HG02885 (cell line): ENCODE results near the gene MAP7D3.

Experiments used
- ATAC-seq: cut with Tn5 transposase; IDR thresholded peaks from one replicate; pipeline ENCODE4 v1.9.1; 2021; ENCODE audit warnings: mild to moderate bottlenecking; ENCODE audit not compliant: unreplicated experiment, poor library complexity

The MAP7D3 gene

DNA sequence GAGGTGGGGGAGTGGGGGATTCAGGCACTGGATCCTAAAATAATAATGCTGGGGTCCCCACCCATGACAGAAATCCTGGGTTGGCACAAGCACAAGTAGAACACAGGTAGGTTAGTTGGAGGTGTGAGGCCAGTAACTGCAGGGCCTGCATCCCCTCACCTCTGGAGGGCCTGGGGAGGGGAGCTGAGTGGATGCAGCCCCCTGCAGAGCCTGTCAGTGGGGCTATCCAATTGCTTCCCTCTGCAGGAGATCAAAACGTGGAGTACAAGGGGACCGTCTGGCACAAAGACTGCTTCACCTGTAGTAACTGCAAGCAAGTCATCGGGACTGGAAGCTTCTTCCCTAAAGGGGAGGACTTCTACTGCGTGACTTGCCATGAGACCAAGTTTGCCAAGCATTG is 43.7 kb downstream of the MAP7D3 start:
- ATAC-seq = no peak

GRCh38 chrX:136206916-136207315 is 44.3 kb downstream of the MAP7D3 start:
- no peak for ATAC-seq

- ATAC-seq = no peak
Measured at GRCh38 chrX:136205882-136206380, 45.3 kb downstream of the MAP7D3 start.

DNA sequence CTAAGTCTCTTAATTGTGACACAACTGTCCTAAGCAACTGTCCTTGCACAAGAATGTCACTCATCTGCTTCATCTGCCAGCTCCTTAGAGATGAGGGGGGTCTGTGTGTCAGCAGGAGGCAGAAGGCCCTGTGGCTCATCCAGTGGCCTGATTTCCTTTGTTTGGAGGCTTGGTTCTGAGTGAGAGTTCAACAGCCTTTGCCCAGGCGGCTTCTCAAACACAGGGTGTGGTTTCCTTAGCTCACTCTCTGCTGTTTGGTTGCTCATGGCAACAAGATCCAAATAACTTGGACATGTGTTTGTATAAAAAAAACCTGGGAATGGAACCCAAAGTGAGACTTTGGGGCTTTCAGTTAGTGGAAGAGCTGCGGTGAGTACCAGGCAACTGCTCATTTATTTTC is 46.6 kb downstream of the MAP7D3 start:
- ATAC-seq = no peak

DNA sequence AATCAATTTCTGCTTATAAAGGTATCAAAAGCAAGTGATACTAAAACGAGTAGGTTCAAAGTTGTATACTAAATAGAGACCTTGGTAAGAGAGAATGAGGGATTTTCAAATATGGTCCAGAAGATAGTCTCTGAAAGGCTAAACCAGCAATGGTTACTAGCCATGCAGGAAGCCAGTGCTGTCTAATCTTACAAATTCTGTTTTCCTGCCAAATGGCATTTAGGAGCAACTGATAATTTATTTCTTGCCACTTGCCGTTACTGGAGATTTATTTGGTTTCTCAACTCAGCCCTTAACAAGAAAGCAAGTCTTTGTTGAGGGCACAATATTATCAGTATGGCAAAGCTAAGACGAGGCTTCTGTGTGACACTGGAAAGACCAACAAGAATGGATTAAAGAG is 47.2 kb downstream of the MAP7D3 start:
- no peak for ATAC-seq

- no peak for ATAC-seq
Measured at GRCh38 chrX:136203438-136203837, 47.8 kb downstream of the MAP7D3 start.

GRCh38 chrX:136202889-136203288 is 48.3 kb downstream of the MAP7D3 start:
- no peak for ATAC-seq

- ATAC-seq = no peak
Measured at GRCh38 chrX:136201601-136202000, 49.6 kb downstream of the MAP7D3 start.

DNA sequence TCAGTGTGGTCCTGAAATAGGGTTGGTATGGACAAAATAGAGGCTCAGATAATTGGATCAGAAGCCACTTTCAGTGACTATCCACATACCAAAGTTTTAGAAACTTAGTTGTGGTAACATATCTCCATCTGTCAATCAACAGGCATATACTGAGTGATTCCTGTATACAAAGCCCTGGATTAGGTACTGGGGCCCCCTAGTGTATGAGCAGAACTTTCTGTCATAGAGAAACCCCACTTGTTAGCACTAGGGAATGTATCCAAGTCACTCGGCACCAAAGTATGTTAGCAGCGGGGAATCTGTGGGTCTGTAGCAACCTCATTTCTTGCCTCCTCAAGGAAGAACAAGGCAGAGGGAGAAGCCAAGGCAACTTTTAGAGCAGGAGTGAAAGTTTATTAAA is 50.7 kb downstream of the MAP7D3 start:
- peak; percentile 63 for ATAC-seq

DNA sequence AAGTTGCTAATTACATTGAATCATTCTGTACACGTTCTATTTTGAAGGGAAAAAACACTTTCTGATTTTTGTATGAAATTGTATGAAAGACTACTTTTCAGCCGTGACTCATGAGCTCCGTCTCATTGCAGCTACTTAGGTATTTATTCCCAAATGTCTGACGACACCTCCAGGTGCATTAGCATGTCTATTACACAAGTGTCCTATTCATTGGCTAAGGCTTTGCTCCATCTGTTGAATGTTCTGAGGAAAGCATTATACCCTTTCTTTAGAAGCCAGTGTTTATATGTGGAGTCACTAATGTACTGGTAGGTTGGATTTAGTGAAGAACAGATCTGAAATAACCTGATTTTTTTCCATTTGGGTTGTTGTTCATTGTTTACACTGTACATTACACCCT is 51.8 kb downstream of the MAP7D3 start:
- ATAC-seq = no peak

DNA sequence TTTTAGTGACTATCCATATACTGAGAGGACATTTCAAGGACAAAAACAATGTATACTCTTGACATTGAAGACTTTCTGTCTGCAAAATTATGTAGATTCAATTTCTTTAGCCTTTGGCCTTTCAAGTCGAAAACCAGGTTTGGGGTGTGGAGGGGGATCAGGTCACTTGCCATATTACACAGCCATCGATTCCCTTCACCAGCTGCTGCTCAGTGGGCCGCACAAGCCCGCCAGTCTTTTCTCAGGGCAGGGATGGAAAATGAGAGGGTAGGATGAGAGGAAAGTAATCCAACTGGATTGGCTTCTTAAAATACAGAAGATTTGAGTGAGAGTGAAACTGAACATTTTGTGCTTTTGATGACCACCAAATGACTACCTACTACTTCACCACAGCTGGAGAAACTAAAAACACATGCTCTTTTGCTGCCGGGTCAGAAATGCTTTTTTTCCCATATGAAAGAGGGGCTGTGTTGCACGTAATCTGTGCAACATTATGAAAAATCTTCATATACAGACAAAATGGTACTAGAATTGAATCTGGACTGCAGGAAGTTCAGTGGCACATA is 52.4 kb downstream of the MAP7D3 start:
- ATAC-seq = no peak

- no peak for ATAC-seq
Measured at GRCh38 chrX:136198010-136198409, 53.2 kb downstream of the MAP7D3 start.

GRCh38 chrX:136196691-136197155 is 54.5 kb downstream of the MAP7D3 start:
- no peak for ATAC-seq

DNA sequence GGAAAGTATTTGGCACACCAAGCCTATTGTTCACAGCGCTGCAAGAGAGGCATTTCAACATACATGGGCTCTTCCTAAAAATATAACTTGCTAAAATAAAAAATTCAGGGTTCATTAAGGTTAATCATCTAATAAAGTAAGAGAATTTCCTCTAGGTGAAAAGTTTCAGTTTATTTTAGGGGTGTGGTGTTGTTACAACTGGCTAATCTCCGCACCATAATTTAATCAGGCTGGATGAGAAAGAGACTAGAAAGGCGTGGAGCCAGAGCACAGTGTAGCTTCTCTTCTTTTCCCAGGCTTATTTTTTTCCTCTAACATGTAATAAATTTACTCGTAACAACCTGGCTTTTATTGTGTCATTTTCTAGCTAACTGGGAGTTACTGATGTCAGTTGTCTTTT is 56.0 kb downstream of the MAP7D3 start:
- ATAC-seq = no peak

DNA sequence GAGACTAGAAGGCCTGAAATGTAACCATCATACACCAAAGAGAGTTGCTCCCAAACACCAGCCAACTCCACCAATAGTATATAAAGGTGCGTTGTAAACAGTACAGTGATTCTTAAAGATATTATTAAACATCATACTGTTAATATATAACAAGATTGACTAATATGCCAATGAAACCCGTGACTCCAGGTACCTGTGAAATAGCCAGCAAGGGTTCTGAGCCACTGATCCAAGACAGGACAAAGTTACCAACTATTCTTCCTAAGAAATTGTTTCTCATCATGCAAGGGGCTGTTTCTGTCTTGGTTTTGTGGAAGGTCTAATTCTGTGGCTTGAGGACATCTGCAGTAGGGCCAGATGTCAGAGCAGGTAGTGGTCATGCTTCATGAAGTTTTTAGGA is 56.7 kb downstream of the MAP7D3 start:
- ATAC-seq = no peak

GRCh38 chrX:136193771-136194170 is 57.4 kb downstream of the MAP7D3 start:
- no peak for ATAC-seq

- ATAC-seq = no peak
Measured at GRCh38 chrX:136192839-136193414, 58.3 kb downstream of the MAP7D3 start.

DNA sequence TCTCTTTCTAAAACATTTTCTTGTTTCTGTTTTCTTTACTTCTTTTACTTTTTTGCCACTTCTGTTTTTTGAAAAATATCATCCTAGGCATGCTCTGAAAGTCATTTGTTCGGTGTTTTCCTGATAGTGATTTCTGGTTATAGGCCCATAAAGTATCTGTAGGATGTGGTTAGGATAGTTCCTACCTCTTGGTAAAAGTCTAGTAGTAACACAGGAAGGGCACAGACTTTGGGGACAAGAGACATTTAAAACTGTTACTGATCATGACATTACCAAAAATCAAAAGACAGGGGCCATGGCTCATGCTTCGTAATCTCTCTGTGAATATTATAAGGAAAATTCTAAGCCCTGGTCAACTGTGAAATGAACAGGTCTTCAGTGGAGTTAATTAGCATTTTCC is 59.1 kb downstream of the MAP7D3 start:
- ATAC-seq = no peak

- ATAC-seq = no peak
Measured at GRCh38 chrX:136191171-136191570, 60.0 kb downstream of the MAP7D3 start.

DNA sequence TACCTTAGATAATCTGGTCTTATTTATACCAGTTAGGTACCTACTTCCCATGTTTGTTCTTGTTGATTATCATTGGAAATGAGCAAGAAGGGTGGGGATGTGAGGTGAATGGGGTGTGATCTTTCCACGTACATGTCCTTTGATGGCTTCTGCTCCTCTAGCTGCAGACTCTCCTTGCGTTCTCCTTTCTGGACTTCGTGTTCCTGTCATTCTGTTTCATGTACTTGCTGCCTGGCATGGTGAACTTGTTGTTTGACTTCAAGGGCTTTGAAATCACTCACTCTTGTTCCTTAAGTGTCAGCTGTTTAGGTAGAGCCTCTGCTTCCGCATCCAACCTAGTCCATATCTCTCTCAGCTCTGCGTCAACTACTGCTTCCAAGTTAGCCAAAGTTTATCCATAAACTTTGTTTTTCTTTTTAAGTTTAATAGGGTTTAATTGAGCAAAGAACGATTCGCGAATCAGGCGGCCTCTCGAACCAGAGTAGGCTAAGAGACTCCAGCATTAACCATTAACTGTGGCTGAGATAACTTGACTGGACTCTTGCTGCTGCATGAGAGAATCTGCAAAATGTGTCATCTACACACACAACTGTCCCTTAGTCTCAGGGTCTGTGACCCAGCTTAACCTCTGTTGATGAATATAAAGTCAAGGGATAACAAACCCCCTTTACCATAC is 61.0 kb downstream of the MAP7D3 start:
- no peak for ATAC-seq

DNA sequence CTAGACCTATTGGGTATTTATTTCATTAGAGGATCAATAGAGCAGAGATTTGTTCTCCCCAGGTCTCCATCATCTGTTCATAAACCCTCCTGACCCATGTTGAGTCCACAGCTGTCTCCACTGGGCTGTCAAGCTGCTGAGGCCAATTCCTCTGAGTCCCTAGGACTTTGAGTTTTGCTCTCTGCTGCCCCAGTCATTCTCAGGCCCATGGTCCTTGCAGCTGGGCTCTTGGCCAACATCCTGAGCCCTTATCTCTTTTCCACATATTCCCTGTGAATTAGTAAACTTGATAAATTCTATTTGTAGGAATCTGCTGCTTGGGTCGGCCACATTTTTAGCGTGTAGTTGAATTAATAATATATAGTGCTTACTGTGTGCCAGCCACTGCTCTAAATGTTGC is 62.0 kb downstream of the MAP7D3 start:
- ATAC-seq = no peak

DNA sequence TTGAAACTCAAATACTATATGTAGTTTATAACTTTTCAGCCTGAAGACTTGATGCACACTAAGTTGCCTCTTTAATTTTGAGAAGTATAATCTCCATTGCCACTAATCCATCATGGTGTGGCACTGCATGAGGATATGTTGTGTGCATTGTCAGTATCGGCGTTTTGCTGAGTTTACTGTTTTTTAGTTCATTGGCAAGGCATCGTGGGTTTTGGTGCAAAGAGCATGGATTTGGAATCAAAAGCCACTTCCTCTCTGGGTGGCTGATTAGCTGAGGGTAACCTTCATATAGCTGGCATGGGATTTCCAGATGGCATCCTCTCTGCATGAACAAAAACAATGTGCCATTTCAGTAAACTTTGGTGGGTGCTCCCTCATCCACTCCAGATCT is 65.2 kb downstream of the MAP7D3 start:
- ATAC-seq = no peak
